H1 (cell line): ENCODE data around the gene CORO1C. TPM values are rescaled to one million over a fixed set of nuclear protein-coding genes. Genes with fewer than 3 reads are reported as not detected.

Source experiments
- CTCF ChIA-PET: fragments of 300-600 bp; sonication (Branson Sonifier 250); formaldehyde crosslinking; loops from one replicate; lab custom pipeline; 2021; ENCODE audit not compliant: partially characterized antibody; lab: Charles Lee
- POLR2A ChIA-PET: fragments of 300-600 bp; sonication (Branson Sonifier 250); formaldehyde crosslinking; loops from one replicate; lab custom pipeline; 2021; ENCODE audit warnings: inconsistent platforms; ENCODE audit not compliant: partially characterized antibody; lab: Charles Lee
- DNase-seq, 2 experiments: peaks; one replicate each; pipeline versions ENCODE4 v3.0.0 to v3.0.0-alpha.2; 2010 to 2022; ENCODE audit warnings: low spot score in 2 of 2, low read depth in 1 of 2, mixed read lengths in 1 of 2
- FAIRE-seq: peaks from 2 replicates; lab custom pipeline; 2011; peaks lifted over from hg19 to GRCh38; lab: Jason Lieb, UNC
- H2AFZ ChIP-seq: 2 replicates; pipeline ENCODE4 v1.8.1; 2012; ENCODE audit warnings: low read length, inconsistent platforms
- H2AK5ac ChIP-seq: 2 replicates; pipeline ENCODE4 v1.6.1; 2013; ENCODE audit warnings: low read depth, low read length
- H2BK120ac ChIP-seq: replicated peaks from 2 replicates; pipeline ENCODE3; 2013; ENCODE audit warnings: low read depth, low read length, inconsistent platforms
- H2BK12ac ChIP-seq: 2 replicates; pipeline ENCODE4 v1.6.1; 2013; ENCODE audit warnings: low read depth, low read length
- H2BK15ac ChIP-seq: 2 replicates; pipeline ENCODE4 v1.6.1; 2013; ENCODE audit warnings: low read length
- H2BK20ac ChIP-seq: 2 replicates; pipeline ENCODE4 v1.6.1; 2013; ENCODE audit warnings: low read length
- H2BK5ac ChIP-seq: 2 replicates; pipeline ENCODE4 v1.6.1; 2013; ENCODE audit warnings: low read depth, low read length
- H3K14ac ChIP-seq: 2 replicates; pipeline ENCODE4 v1.6.1; 2013; ENCODE audit warnings: inconsistent platforms; ENCODE audit not compliant: insufficient read length
- H3K18ac ChIP-seq: 2 replicates; pipeline ENCODE4 v1.6.1; 2013; ENCODE audit warnings: low read length; ENCODE audit errors: extremely low read depth
- H3K23ac ChIP-seq: 2 replicates; pipeline ENCODE4 v1.6.1; 2013; ENCODE audit warnings: inconsistent platforms; ENCODE audit not compliant: insufficient read length
- H3K23me2 ChIP-seq: 2 replicates; pipeline ENCODE4 v1.6.1; 2013; ENCODE audit warnings: low read depth, low read length
- H3K27ac ChIP-seq: 2 replicates; pipeline ENCODE4 v1.6.1; 2011; ENCODE audit warnings: low read depth, low read length, inconsistent platforms
- H3K27me3 ChIP-seq, 4 experiments: replicated peaks in 1 of 4; 1 replicate in 1 of 4; 2 replicates in 3 of 4; pipeline versions ENCODE4 v1.6.1 to v1.8.1; 2011 to 2013; ENCODE audit warnings: low read length in 3 of 4, mild to moderate bottlenecking in 3 of 4, inconsistent platforms in 2 of 4, mixed read lengths in 2 of 4, moderate library complexity in 1 of 4; ENCODE audit not compliant: control insufficient read depth in 3 of 4, insufficient read depth in 3 of 4; ENCODE audit errors: extremely low read depth in 1 of 4
- H3K36me3 ChIP-seq, 4 experiments: 2 replicates each; pipeline versions ENCODE4 v1.6.1 to v1.8.1; 2011 to 2013; ENCODE audit warnings: mild to moderate bottlenecking in 4 of 4, low read length in 3 of 4, moderate library complexity in 2 of 4, control low read depth in 1 of 4, inconsistent platforms in 1 of 4; ENCODE audit not compliant: insufficient read depth in 4 of 4, control insufficient read depth in 2 of 4
- H3K4ac ChIP-seq: replicated peaks from 2 replicates; pipeline ENCODE3; 2013; ENCODE audit warnings: low read length, low read depth, mixed read lengths, inconsistent platforms; ENCODE audit not compliant: insufficient read length
- H3K4me1 ChIP-seq, 4 experiments: replicated peaks in 1 of 4; 1 replicate in 1 of 4; 2 replicates in 3 of 4; pipeline versions ENCODE4 v1.6.1 to v1.8.1; 2011 to 2013; ENCODE audit warnings: low read length in 3 of 4, inconsistent platforms in 2 of 4, mixed read lengths in 1 of 4; ENCODE audit not compliant: insufficient read depth in 4 of 4, control insufficient read depth in 3 of 4
- H3K4me2 ChIP-seq, 2 experiments: 2 replicates each; pipeline versions ENCODE4 v1.6.1 to v1.8.1; 2011 to 2013; ENCODE audit warnings: low read depth in 2 of 2, low read length in 2 of 2, control low read depth in 1 of 2, inconsistent platforms in 1 of 2, mild to moderate bottlenecking in 1 of 2; ENCODE audit not compliant: insufficient read depth in 1 of 2
- H3K4me3 ChIP-seq, 4 experiments: fragments of 200-600, 300-600 bp in 1 of 4; sonication (generic), shearing (Covaris generic), sonication (Bioruptor Twin) in 1 of 4; 2 replicates each; pipeline versions ENCODE4 v1.5.1 to v1.8.1; 2011 to 2016; ENCODE audit warnings: low read length in 4 of 4, low read depth in 3 of 4, control low read depth in 2 of 4, inconsistent platforms in 2 of 4, mild to moderate bottlenecking in 2 of 4, mixed read lengths in 1 of 4, moderate library complexity in 1 of 4; ENCODE audit not compliant: insufficient read depth in 2 of 4; ENCODE audit errors: extremely low read depth in 1 of 4
- H3K56ac ChIP-seq: replicated peaks from 2 replicates; pipeline ENCODE3; 2013; ENCODE audit warnings: low read depth, mild to moderate bottlenecking, mixed read lengths, low read length, inconsistent platforms; ENCODE audit not compliant: insufficient read length
- H3K79me1 ChIP-seq: 2 replicates; pipeline ENCODE4 v1.6.1; 2013; ENCODE audit warnings: low read depth, low read length, control low read depth
- H3K79me2 ChIP-seq, 2 experiments: 2 replicates each; pipeline versions ENCODE4 v1.6.1 to v1.8.1; 2012 to 2013; ENCODE audit warnings: low read length in 2 of 2, mild to moderate bottlenecking in 2 of 2, inconsistent platforms in 1 of 2; ENCODE audit not compliant: insufficient read depth in 2 of 2, control insufficient read depth in 1 of 2
- H3K9ac ChIP-seq, 4 experiments: replicated peaks in 1 of 4; 1 replicate in 1 of 4; 2 replicates in 3 of 4; pipeline versions ENCODE4 v1.6.1 to v1.8.1; 2011 to 2013; ENCODE audit warnings: low read depth in 3 of 4, low read length in 3 of 4, control low read depth in 2 of 4, mild to moderate bottlenecking in 2 of 4, moderate library complexity in 2 of 4, inconsistent platforms in 1 of 4; ENCODE audit errors: extremely low read depth in 1 of 4
- H3K9me3 ChIP-seq, 2 experiments: 2 replicates each; pipeline versions ENCODE4 v1.6.1 to v1.8.1; 2012 to 2013; ENCODE audit warnings: mild to moderate bottlenecking in 2 of 2, moderate library complexity in 2 of 2, control low read depth in 1 of 2, inconsistent platforms in 1 of 2, low read depth in 1 of 2, low read length in 1 of 2, mixed read lengths in 1 of 2; ENCODE audit not compliant: insufficient read depth in 2 of 2
- H4K20me1 ChIP-seq, 2 experiments: replicated peaks in 1 of 2; 2 replicates each; pipeline versions ENCODE3 to v1.8.1; 2011 to 2013; ENCODE audit warnings: inconsistent platforms in 2 of 2, low read length in 2 of 2, mild to moderate bottlenecking in 1 of 2; ENCODE audit not compliant: insufficient read depth in 2 of 2, control insufficient read depth in 1 of 2
- H4K5ac ChIP-seq: 2 replicates; pipeline ENCODE4 v1.6.1; 2013; ENCODE audit warnings: low read length, low read depth, mixed read lengths, inconsistent platforms; ENCODE audit not compliant: insufficient read length
- H4K8ac ChIP-seq: 2 replicates; pipeline ENCODE4 v1.8.0; 2013; ENCODE audit warnings: mild to moderate bottlenecking, moderate library complexity, low read length, inconsistent platforms; ENCODE audit not compliant: insufficient read depth; ENCODE audit errors: extremely low read depth
- H4K91ac ChIP-seq: replicated peaks from 2 replicates; pipeline ENCODE3; 2013; ENCODE audit warnings: low read length, mixed read lengths, inconsistent platforms; ENCODE audit not compliant: insufficient read length
- BACH1 ChIP-seq: IDR thresholded peaks from 2 replicates; pipeline ENCODE4 v1.6.1; 2012; ENCODE audit warnings: low read length, improper control_type of control experiment
- CEBPB ChIP-seq: IDR thresholded peaks from 2 replicates; pipeline ENCODE4 v1.6.1; 2012; ENCODE audit warnings: low read depth, low read length
- JUN ChIP-seq: IDR thresholded peaks from 2 replicates; pipeline ENCODE4 v1.6.1; 2011; ENCODE audit warnings: low read depth, mild to moderate bottlenecking, improper control_type of control experiment, low read length
- KDM1A ChIP-seq: fragments of 200-600, 300-600 bp; sonication (generic); IDR thresholded peaks from 2 replicates; pipeline ENCODE4 v1.7.1; 2016; ENCODE audit warnings: mild to moderate bottlenecking, low read length, borderline replicate concordance
- POLR2A ChIP-seq, 2 experiments: IDR thresholded peaks; 1 replicate in 1 of 2; 2 replicates in 1 of 2; pipeline ENCODE4 v1.6.1; 2011; ENCODE audit warnings: low read depth in 2 of 2, low read length in 2 of 2, mild to moderate bottlenecking in 2 of 2; ENCODE audit errors: control extremely low read depth in 1 of 2
- SIN3A ChIP-seq, 2 experiments: IDR thresholded peaks in 1 of 2; conservative IDR thresholded peaks in 1 of 2; 2 replicates each; pipeline ENCODE4 v1.6.1; 2011 to 2012; ENCODE audit warnings: low read length in 2 of 2, improper control_type of control experiment in 1 of 2, low read depth in 1 of 2, mild to moderate bottlenecking in 1 of 2
- TAF1 ChIP-seq: IDR thresholded peaks from 2 replicates; pipeline ENCODE4 v1.6.1; 2011; ENCODE audit warnings: mild to moderate bottlenecking, low read depth, low read length
- TEAD4 ChIP-seq: IDR thresholded peaks from 2 replicates; pipeline ENCODE4 v1.6.1; 2012; ENCODE audit warnings: low read depth, low read length, inconsistent platforms, mixed read lengths
- ZNF274 ChIP-seq: IDR thresholded peaks from 2 replicates; pipeline ENCODE4 v1.7.0; 2012; ENCODE audit warnings: low read length, borderline replicate concordance; ENCODE audit errors: extremely low read depth
- WGBS, 2 experiments: shearing (Covaris generic) in 1 of 2; methylation state at CpG; one replicate each; pipeline versions ENCODE4 v1.1.6 to v1.1.7; 2013 to 2015; ENCODE audit warnings: low lambda C conversion rate in 2 of 2, mixed read lengths in 2 of 2, inconsistent platforms in 1 of 2, low coverage in 1 of 2, missing lambda C conversion rate in 1 of 2; ENCODE audit not compliant: insufficient replicate concordance in 2 of 2, insufficient coverage in 1 of 2, insufficient read length in 1 of 2; ENCODE audit errors: extremely low coverage in 1 of 2, missing lambda C conversion rate in 1 of 2; 5-methylcytosine and 5-hydroxymethylcytosine counted together
- polyA plus RNA-seq, 7 experiments: library from polyadenylated mRNA; depleted of rRNA in 3 of 7; stranded (reverse) in 5 of 7; unstranded in 2 of 7; fragments of >200 nt in 5 of 7; fragments of 200-250 nt in 2 of 7; gene quantifications; 1 replicate in 5 of 7; 2 replicates in 1 of 7; 4 replicates in 1 of 7; pipeline versions ENCODE4 v1.2.1 to v1.2.3, GENCODE V29; 2011 to 2013; ENCODE audit warnings: missing spikeins in 2 of 7, mixed read lengths in 2 of 7
- total RNA-seq: library from RNA; stranded (reverse); fragmentation: NEBNext Ultra II Directional; extraction: Animal tissue kit (Norgen Biotek cat#: 25700); gene quantifications from 2 replicates; pipeline ENCODE4 v1.2.1, GENCODE V29; 2021
- TF ChIP-seq, protein P1 (sequence below), 3 experiments: IDR thresholded peaks; 1 replicate in 2 of 3; 2 replicates in 1 of 3; pipeline versions ENCODE4 v1.5.1 to v1.6.1; 2011; ENCODE audit warnings: low read length in 3 of 3, mild to moderate bottlenecking in 3 of 3, inconsistent platforms in 2 of 3, low read depth in 1 of 3, moderate library complexity in 1 of 3; ENCODE audit not compliant: insufficient read depth in 1 of 3; ENCODE audit errors: control extremely low read depth in 1 of 3

Gene CORO1C
- total and polyA plus RNA-seq, 2 of the 8 experiments (the other 6 are each of a cell fraction or from before 2014, with no cell fraction given): 72.7 to 120 TPM

DNA sequence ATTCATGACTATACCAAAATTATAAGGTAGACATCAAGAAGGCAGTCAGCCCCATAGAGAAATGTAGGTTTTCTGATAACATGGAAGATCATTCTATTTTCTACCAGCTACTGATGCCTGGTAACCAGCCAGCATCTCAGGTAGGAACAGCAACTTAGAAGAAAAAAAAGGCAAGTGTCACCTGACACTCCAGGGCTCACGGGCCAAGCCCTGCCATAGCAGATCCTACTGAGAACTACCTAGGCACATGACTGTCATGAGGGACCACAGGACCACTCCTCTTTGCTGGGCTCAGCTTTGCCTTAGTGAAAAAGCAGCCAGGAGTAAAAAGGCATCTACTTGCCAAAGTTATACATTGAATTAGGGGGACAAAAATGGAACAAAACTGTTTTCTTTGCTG lies 33.4 kb downstream of the CORO1C start:
- peaks cover 3 to 14% of the 10 kb centered on the region in 2 experiments for H4K20me1 ChIP-seq
- H2BK20ac ChIP-seq: no peak overlapping the region
- no peak overlapping the region for H4K8ac ChIP-seq
- peaks cover 6 to 17% (median 12%) of the 10 kb centered on the region in 4 experiments; a peak in 6 of 7 replicates for H3K4me1 ChIP-seq
- H2BK15ac ChIP-seq: no peak overlapping the region
- no peak overlapping the region; a peak in 1 of 7 replicates for H3K9ac ChIP-seq
- H3K36me3 ChIP-seq: peaks cover 3 to 16% (median 10%) of the 10 kb centered on the region in 4 experiments; a peak in 5 of 8 replicates
- no peak overlapping the region for H3K14ac ChIP-seq
- H3K79me2 ChIP-seq: peaks cover 0 to 65% of the 10 kb centered on the region in 2 experiments; a peak in 2 of 4 replicates
- ChIA-PET POLR2A (interaction anchor here (1.1 to 1.3 kb wide), 2 partner anchors 10 to 153 kb away, joined by 3 read pairs; no protein-coding TSS in a partner anchor), CTCF (interaction anchor here (0.9 to 2.0 kb wide), 5 partner anchors 21 to 73 kb away, joined by 4 to 14 read pairs (median 4); no protein-coding TSS in a partner anchor)
- no peak overlapping the region for H2AFZ ChIP-seq
- H3K4me2 ChIP-seq: no peak overlapping the region
- H3K4ac ChIP-seq: no peak overlapping the region
- H3K4me3 ChIP-seq: no peak overlapping the region
- H3K9me3 ChIP-seq: no peaks in the 10 kb centered on the region; a peak in 1 of 4 replicates
- no peak overlapping the region for H4K5ac ChIP-seq
- no peak overlapping the region for H3K27ac ChIP-seq
- H2BK5ac ChIP-seq: no peak overlapping the region
- no peak overlapping the region for H3K18ac ChIP-seq
- H2BK120ac ChIP-seq: no peak overlapping the region
- no peak overlapping the region for H2AK5ac ChIP-seq
- no peak for DNase-seq
- H2BK12ac ChIP-seq: no peak overlapping the region
- no peak overlapping the region for H3K56ac ChIP-seq
- H3K27me3 ChIP-seq: no peaks in the 10 kb centered on the region
- H3K23ac ChIP-seq: no peak overlapping the region
- peaks cover 5% of the 10 kb centered on the region; the same call in 1 of the 2 replicates for H3K79me1 ChIP-seq
- H3K23me2 ChIP-seq: no peaks in the 10 kb centered on the region
- WGBS, 2 experiments: 83% methylated on average over 1 of the region's 1 CpG; no CpG with 5 or more reads in 1 of the 2 experiments
- FAIRE-seq: no peak
- H4K91ac ChIP-seq: no peak overlapping the region
- no peak for TF ChIP-seq SIN3A (conservative IDR thresholded peaks at IDR 0.05 in 1 of 2, IDR thresholded peaks at IDR 0.05 in 1 of 2; ENCODE audit: low read depth in 1 of 2, low read length in 2 of 2)
- no peak for TF ChIP-seq TEAD4
- no peak for TF ChIP-seq ZNF274
- TF ChIP-seq, protein P1, sequence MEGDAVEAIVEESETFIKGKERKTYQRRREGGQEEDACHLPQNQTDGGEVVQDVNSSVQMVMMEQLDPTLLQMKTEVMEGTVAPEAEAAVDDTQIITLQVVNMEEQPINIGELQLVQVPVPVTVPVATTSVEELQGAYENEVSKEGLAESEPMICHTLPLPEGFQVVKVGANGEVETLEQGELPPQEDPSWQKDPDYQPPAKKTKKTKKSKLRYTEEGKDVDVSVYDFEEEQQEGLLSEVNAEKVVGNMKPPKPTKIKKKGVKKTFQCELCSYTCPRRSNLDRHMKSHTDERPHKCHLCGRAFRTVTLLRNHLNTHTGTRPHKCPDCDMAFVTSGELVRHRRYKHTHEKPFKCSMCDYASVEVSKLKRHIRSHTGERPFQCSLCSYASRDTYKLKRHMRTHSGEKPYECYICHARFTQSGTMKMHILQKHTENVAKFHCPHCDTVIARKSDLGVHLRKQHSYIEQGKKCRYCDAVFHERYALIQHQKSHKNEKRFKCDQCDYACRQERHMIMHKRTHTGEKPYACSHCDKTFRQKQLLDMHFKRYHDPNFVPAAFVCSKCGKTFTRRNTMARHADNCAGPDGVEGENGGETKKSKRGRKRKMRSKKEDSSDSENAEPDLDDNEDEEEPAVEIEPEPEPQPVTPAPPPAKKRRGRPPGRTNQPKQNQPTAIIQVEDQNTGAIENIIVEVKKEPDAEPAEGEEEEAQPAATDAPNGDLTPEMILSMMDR (IDR thresholded peaks at IDR 0.05; ENCODE audit: control extremely low read depth in 1 of 3, insufficient read depth in 1 of 3, low read depth in 1 of 3, low read length in 3 of 3): no peak
- no peak for TF ChIP-seq TAF1
- TF ChIP-seq KDM1A: no peak
- TF ChIP-seq CEBPB: no peak
- no peak for TF ChIP-seq JUN
- TF ChIP-seq POLR2A (IDR thresholded peaks at IDR 0.05; ENCODE audit: control extremely low read depth in 1 of 2, low read depth in 2 of 2, low read length in 2 of 2): no peak
- no peak for TF ChIP-seq BACH1
